Stimulated activated CD4-positive, alpha-beta T cell treated with anti-CD3 and anti-CD28 coated beads, Interleukin-4, amount 100 ng/mL, for 24 hours (primary cell): Measurements from ENCODE around the gene CADM2.

Experiments used
- DNase-seq: peaks from one replicate; pipeline ENCODE4 v3.0.0-alpha.2; 2020

The CADM2 gene

DNA sequence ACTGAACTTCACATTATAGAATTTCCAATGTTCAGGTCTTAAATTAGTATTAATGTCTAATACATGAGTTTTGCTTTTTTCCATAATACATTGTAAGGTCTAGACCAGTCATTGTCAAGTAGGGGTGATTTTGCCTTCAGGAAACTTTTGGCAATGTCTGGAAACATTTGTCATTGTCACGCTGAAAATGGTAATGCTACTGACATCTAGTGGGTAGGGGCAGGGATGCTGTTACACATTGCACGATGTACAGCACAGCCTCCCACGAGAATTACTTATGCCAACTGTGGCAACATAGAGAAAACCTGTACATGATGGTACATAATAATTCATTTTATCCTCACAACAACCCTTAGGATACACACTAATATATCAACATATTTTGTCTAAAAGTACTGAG lies 384.1 kb downstream of the CADM2 start:
- no peak for DNase-seq

DNA sequence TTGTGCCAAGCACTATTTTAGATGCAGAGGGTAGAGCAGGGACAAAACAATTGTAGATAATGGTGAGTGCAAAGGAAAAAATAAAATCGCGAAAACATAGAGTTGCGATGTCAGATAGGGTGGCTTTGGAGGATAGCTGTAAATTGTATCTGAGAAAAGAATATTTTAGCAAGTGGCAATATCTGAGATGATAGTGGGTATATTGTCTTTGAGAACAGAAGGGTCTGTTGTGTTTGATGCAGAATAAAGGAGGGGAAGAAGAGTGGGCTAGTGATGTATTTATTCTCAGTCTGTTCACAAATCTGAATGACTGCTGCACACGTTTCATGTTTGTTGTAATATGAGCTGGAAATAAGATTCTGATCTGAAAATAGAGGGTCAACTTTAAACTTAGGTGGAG lies 396.8 kb downstream of the CADM2 start:
- DNase-seq, result no peak

DNA sequence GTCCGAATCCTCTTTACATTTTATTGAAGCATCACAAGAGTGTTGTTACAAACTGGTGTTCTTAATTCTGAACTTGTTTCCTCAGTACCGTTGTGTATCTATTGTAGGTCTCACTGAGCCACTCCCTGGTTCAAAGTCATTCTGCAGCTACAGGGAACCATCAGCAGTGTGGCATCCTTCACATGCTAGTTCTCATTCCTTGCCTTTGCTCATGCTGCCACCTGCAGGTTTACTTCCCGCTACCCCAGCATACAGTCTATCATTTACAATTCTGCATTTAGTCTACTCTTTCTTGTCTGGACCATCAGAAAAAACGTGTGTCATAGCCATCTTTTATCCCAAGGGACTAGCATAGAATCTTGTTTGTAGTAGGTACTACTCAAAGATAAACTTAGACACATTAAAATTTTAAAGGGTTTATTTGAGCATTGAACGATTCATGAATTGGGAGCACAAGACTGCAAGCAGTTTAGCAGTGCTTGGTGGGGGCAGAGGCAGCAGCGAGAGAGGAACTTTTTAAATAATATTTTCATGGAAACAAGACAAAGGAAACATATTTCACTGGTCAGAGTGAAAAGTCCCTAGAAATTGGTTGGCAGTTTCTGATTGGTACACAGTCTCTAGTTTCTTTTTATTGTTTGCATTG lies 402.1 kb downstream of the CADM2 start:
- no peak for DNase-seq

DNA sequence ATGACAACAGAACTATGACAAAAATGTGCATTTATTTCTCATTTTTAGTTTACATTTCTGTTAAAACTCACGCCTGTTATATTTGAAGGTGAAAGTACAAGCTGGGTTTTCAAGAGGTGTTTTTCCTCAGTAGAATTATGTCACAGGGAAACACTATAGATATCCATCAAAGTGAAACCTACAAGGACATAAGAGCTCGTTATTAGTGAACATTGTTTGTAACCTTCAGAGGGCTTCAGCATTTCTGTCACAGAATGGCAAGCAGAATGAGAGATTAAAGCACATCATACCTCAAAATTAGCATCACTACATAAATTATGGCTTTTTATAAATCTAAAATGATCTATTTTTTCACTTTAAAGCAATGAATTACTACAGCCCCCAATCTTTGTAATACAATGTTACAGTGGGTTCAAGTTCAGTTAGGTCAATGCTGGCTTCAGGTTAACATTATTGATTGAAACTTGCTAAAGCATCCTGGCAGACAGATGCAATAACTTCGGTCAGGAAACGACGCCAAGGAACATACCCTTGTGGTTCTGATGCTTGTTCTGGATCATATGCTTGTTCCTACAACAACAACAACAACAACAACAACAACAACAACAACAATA lies 405.6 kb downstream of the CADM2 start:
- no peak for DNase-seq

DNA sequence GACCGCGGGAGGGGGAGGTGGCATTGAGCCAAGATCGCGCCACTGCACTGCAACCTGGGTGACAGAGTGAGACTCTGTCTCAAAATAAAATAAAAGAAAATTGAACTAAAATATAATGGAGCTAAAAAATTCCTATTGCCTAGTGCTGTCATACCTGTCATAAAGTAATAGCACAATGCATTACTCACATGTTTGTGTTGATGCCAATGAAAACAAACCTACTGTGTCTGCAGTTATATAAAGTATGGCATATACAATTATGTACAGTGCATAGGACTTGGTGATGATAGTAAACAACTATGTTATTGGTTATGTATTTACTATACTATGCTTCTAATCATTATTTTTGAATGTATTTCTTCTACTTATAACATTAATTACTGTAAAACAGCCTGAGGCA lies 411.6 kb downstream of the CADM2 start:
- DNase-seq, result no peak

DNA sequence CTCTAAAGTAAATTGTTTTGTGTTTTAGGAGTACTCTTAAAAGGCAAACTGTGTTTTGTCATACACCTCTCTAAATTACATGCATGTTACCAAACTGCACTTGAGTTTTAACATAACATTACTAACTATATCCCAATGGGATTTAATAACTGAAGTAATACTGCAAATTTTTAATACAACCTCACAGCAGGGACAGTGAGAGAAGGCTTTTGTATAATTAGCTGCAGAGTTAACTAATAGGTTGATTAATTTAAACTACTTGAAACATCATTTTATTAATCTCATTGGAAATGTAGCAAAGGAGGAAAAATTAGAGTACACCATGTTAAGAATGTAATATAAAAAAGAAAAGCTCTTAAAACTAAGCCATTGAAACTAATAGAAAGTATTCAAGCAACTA lies 417.3 kb downstream of the CADM2 start:
- DNase-seq, result no peak

DNA sequence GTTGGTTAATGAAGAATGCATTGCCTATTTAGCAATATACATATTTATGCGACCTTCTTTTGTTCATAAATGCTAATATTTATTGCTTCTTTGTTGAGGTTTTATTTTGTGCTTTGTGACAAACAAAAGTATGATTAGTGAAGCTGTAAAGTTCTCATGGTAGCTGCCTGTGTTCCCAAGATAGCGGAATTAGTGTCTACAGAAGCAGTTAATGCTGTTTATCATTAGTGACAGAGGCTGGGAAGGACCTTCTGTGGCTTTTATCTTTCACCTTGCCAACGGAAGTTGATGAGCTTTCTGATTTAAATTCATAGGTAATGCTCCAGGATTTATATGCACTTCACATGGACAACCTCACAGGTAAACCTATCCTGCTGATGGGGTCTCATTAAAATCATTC lies 418.3 kb downstream of the CADM2 start:
- no peak for DNase-seq

DNA sequence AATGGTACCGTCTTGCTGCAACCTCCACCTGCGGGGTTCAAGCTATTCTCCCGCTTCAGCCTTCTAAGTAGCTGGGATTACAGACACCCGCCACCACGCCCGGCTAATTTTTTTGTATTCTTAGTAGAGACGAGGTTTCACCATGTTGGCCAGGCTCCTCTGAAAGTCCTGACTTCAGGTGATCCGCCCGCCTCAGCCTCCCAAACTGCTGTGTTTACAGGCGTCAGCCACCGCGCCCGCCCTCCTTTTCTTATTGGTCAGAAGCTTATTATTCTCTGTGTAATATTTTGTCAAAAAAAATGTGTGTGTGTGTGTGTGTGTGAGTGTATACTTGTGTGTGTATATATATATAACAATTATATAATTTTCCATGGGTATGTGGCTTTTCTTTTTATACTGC lies 425.6 kb downstream of the CADM2 start:
- no peak for DNase-seq

DNA sequence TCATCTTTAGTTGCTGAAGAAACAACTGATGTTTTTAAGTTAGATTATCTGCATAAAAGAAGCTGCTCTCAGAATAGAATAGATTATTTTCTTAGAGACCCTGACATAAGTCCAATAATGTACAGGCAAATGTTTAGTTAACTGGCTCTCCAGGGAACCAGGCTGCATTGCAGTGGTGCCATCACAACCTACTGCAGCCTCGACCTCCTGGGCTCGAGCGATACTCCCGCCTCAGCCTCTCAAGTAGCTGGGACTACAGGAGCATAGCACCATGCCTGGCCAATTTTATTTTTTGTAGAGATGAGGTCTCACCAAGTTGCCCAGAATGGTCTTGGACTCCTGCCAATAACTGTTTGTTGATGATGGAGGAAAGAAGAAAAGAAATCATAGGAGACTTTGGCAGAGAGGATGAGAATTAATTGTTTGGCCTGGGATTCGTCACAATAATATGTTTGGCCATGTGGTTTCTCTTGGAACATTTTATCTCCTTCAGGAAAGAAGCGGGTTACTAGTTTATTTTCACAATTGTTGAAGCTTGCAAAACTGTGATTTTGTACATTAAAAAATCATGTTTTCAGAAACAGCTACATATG lies 429.2 kb downstream of the CADM2 start:
- DNase-seq, result no peak

DNA sequence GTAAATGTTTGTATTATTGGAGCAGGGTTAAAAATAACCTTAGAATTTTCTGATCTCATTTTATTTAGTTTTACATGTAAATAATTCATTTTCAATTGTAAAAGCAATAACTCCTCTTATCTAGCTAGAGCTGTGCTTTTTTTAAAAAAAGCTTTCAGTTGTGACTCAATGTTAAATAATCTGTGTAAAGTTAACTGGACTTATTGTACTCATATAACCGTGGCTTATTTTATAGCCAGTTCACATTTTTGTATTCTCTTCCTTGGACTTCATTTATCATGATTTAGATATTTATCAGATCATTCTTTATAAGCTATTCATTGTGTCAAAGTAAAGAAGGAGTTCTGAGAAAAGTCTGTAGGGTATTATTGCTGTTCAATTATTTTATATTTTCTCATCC lies 435.6 kb downstream of the CADM2 start:
- no peak for DNase-seq

DNA sequence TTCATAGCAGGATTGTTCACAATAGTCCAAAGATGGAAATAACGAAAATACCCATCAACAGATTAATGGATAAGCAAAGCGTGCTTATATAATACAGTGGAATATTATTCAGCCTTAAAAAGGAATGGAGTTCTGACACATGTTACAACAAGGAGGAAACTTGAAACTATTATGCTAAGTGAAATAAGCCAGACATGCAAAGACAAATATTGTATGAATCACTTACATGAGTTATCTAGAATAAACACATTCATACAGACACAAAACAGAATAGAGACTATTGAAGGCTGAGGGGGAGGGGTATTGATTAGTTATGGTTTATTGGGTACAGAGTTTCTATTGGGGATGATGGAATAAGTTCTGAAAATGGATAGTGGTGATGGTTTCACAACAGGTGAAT lies 438.6 kb downstream of the CADM2 start:
- no peak for DNase-seq

DNA sequence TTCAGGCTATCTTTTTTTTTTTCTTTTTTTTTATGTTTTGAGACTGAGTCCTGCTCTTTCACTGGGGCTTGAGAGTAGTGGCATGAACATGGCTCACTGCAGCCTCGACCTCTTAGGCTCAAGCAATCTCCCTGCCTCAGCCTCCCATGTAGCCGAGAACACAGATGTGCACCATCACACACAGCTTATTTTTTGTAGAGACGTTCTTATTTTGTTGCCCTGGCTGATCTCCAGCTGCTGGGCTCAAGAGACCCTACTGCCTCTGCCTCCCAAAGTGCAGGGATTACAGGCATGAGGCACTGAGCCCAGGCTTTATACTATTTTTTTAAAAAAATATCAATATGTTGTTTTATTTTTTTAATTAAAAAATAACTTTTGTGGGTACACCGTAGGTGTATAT lies 467.3 kb downstream of the CADM2 start:
- no peak for DNase-seq

DNA sequence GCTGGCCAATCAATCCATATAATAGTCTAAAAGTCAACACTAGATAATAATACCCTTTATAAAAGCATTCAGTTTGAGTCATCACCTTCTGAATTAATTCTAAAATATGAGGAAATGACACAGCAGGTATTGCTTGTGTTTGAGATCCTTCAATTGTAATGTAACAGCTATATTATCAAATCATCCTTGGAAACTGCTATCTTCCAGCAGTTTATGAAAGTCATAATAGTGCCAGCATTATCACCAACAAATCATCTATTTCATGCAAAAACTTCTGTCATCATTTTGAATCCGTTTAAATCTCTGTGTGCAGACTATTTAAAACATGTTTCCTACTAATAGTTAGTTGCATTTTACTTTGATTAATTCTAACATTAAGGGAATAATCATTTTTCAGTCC lies 468.7 kb downstream of the CADM2 start:
- no peak for DNase-seq

DNA sequence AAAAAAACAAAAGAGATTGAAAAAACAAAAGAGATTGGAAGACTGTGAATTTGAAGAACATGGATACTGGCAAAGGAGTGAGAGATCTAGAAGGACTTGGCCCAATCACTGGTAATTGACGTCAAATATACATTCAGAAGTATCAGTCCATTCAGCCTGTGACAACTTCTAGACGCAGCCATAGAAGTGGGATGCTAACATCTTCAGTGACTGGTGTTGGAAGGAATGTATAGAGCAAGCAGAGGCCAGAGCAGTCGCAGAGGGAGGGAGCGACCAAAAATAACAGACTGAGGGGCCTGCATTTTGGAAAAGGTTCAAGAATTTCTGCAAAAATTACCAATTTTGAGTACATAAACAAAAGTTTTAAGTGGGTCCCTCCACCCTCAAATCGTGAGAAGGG lies 473.3 kb downstream of the CADM2 start:
- DNase-seq, result no peak

DNA sequence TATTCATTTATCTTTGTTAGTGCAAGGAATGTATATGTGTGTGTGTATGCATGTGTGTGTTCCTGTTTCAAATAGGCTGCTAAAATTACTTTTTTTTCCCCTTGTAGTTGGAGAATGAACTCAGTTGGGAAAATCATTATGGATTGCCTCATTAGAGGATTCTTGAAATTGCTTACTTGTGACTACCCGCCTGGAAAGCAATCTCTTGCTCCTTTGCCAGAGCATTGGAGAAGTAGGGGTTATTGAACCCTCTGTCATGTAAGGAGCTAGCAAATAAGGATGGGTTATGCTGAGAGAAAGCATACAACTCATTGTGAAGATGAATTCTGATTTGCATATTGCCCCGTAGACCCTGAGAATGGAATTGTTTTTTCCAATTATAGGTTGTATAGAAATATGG lies 474.5 kb downstream of the CADM2 start:
- no peak for DNase-seq

DNA sequence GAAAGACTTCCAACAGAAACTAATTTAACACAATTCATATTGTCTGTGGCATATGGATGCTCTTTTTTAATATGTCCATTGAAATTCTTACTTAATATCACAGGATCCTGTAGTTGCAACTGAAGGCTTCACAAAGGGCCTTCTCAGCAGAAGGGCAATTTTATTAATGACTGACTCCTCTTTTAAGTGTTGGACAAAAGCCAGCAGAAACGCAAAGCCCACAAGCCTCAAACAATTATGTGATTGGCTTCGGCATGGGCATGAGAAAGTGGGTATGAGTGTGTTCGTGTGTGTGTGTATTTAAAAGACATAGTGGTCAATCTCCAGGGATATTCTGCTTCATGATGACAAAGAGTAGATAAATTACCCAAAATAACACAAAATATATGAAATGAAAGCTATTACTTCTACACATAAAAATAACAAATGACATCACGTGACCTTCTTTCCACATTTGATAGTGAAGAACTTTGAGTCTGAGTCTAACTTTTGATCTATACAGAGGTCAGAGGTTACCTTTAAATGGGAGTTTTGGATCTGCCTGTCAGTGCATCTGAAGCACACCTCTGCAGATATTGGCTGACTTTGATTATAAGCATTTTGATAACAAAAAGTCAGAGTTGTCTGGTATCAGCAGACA lies 496.9 kb downstream of the CADM2 start:
- DNase-seq, result no peak

DNA sequence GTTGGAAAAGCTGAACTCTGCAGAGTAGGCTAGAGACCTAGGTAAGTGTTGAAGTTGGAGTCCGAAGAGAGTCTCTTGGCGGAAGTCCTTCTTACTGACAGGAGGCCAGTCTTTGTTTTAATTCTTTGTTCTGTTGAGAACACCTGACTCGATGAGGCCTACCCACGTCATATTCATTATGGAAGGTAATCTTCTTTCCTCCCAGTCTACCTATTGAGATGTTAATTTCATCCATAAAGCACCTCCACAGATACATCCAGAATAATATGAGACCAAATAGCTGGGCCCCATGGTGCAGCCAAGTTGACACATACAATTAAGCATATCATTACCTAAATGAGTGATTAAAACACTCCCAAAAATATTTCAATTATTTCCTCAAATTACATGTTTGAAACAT lies 515.5 kb downstream of the CADM2 start:
- DNase-seq, result no peak

DNA sequence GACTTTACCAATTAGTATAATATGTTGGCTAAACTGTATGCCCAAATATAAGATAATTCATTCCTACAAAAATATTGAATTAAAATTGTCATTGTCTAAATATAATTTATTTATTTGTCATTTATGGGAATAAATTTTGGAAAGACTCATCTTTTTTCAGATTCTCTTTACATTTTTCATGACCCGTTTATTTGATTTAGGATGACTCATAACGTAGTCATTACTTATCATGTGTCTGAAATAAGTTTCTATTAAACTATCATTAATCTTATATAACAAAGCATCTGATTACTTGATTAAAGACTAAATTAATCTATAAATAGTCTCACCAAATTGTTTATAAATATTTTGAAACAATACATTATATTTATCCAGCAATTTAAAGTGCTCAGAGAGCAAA lies 516.6 kb downstream of the CADM2 start:
- no peak for DNase-seq

DNA sequence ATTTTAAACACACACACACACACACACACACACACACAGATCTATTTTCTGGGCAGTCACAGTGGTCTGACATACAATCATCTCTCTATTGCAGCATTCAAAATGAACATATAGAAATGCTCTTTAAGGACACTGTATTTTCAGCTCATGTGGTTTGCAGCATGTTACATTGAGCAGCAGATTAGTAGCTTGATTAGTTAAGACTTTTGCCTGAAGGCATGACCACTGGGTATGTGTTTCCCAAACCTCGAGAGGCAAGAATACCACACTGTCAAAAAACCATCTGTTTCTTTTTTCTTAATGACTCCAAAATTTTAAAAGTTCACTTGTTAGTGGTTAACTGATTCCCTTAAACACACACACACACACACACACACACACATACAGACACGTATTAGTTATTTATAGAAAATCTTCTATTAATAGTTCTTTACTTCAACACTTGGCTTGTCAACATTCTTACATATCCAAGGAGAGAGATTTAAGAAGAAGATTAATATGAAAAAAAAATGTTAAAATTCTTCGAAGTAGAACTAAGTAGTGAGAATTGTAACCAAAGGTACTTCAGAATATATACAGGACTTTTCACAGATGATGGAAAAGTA lies 518.2 kb downstream of the CADM2 start:
- no peak for DNase-seq

DNA sequence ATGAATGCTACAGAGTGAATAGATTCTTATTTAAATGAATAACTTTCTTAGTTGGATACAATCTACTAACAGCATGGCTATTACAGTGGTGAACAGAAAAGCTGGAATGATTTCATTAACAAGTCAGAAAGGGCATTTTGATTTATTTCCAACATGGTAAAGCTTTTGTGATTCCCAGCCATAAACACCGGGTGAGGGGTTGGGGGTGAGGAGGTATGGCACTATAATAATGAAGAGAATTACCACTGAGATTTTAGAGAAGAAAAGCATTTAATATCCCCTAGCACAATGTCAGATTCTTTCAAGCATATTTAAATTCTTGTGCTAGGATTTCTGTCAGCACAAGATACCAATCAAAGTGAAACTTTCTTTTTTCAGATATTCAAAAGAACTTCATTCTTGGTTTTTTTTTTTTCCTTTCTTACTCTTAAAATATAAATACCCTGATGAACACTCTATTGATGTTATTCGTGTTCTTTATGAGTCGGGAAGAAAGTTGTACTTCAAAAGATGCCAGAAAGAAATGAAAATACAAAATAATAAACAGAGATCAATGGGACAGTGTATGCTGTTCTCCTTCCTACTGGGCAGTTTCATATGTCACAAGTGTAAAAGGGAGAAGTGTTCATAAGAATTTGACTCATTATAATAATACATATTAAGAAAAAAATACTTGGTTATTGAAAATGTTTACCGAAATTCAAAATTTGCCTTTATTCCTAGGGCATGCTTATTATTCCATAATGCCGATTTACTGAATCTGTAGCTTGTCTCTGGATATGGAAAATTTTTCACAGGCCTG lies 522.8 kb downstream of the CADM2 start:
- no peak for DNase-seq

DNA sequence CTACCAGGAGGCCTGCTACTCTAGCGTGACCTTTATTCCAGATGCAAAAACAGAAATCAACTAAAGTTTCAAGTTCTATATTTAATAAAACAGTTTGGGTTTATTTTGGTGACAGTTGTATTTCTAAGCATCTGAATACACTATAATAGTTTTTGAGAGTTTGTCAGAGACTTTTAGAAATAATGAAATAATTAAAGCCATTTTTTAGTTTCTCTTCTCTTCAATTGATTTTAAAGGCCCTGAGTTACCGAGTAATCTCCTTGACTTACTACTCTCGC lies 523.4 kb downstream of the CADM2 start:
- no peak for DNase-seq

DNA sequence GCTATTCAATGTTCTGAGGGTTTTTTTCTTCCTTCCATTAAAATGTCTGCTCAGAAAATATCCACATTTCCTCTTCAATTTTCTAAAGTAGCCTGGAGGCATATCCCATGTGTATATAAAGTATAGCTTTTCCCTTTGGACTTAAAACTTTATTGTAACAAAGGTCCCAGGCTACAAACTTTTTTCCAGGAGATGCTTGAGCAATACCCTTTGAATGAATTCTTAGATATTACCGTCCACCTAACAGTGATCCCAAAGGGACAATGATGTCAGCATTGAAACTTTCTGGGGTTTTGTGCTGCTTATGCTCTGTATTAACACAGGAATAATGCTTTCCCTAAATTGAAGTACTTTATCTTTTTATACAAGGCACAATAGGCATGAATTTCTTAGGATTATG lies 525.2 kb downstream of the CADM2 start:
- DNase-seq, result no peak

DNA sequence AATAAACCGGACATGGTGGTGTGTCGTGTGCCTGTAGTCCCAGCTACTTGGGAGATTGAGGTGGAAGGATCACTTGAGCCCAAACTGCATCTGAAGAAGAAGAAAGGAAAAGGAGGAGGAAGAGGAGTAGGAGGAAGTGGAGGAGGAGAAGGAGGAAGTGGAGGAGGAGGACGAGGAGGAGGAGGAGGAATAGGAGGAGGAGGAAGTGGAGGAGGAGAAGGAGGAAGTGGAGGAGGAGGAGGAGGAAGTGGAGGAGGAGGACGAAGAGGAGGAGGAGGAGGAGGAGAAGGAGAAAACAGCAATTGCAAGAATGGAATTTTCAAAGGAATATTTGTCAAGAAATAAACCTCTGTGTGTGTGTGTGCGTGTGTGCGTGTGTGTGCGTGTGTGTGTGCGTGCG lies 528.6 kb downstream of the CADM2 start:
- DNase-seq, result no peak
